ENCODE measurements around the gene CFDP1. TPM values are rescaled to one million over a fixed set of nuclear protein-coding genes. Genes with fewer than 3 reads are reported as not detected.

CFDP1 gene
- total and polyA plus RNA-seq, 10 donors = 56.1 to 222 (median 108) TPM

DNA sequence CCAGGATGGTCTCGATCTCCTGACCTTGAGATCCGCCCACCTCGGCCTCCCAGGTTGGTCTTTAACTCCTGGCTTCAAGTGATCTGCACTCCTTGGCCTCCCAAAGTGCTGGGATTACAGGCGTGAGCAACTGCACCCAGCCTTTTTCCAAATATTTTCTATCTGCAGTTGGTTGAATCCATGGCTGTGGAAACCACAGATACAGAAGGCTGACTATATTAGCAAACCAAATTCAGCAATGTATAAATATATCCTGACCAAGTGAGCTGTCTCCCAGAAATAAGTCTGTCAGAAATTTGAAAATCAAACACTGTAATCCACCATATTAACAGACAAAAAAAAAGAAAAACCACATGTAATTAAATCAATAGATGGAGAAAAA lies 9.6 kb downstream of the CFDP1 start:
- WGBS, 5 donors = 70 to 95% (median 86%) methylated on average over 4 of the region's 4 CpGs
- no peak for DNase-seq
- intact Hi-C loops (cut with DNase I; ENCODE audit: low total_unique reads) = no loop called here

DNA sequence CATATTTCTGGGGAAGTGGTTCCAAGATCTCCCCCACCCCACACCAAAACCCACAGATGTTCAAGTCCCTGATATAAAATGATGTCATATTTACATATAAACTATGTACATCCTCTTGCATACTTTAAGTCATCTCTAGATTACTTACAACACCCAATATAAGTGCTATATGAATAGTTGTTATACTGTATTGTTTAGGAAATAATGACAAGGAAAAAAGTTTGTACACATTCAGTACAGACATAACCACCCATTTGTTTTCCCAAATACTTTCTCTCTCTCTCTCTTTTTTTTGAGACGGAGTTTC lies 11.5 kb downstream of the CFDP1 start:
- H3K36me3 ChIP-seq = no peaks in the 10 kb centered on the region
- no peak for TF ChIP-seq POLR2A (IDR thresholded peaks at IDR 0.05)
- TF ChIP-seq, protein P1, sequence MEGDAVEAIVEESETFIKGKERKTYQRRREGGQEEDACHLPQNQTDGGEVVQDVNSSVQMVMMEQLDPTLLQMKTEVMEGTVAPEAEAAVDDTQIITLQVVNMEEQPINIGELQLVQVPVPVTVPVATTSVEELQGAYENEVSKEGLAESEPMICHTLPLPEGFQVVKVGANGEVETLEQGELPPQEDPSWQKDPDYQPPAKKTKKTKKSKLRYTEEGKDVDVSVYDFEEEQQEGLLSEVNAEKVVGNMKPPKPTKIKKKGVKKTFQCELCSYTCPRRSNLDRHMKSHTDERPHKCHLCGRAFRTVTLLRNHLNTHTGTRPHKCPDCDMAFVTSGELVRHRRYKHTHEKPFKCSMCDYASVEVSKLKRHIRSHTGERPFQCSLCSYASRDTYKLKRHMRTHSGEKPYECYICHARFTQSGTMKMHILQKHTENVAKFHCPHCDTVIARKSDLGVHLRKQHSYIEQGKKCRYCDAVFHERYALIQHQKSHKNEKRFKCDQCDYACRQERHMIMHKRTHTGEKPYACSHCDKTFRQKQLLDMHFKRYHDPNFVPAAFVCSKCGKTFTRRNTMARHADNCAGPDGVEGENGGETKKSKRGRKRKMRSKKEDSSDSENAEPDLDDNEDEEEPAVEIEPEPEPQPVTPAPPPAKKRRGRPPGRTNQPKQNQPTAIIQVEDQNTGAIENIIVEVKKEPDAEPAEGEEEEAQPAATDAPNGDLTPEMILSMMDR (IDR thresholded peaks at IDR 0.05 in 8 of 11, conservative IDR thresholded peaks at IDR 0.05 in 3 of 11) = no peak
- TF ChIP-seq POLR2AphosphoS5 (IDR thresholded peaks at IDR 0.05) = no peak
- DNase-seq = no peak
- WGBS, 5 donors = 87 to 100% (median 96%) methylated on average over 1 of the region's 1 CpG
- intact Hi-C loops (cut with DNase I; ENCODE audit: low total_unique reads) = no loop called here
- H3K4me3 ChIP-seq = no peak overlapping the region
- peaks cover 6 to 45% (median 29%) of the 10 kb centered on the region in 6 donors for H3K4me1 ChIP-seq
- H3K27me3 ChIP-seq (replicated peaks in 1 of 7) = no peaks in the 10 kb centered on the region
- peak overlapping the region in 3 of 8 donors; percentile 50 to 63 (median 59) for H3K27ac ChIP-seq
- no peaks in the 10 kb centered on the region for H3K9me3 ChIP-seq

More for the DNA sequence above, 9.6 kb downstream of the CFDP1 start:
- TF ChIP-seq POLR2A (IDR thresholded peaks at IDR 0.05) (no peak), POLR2AphosphoS5 (IDR thresholded peaks at IDR 0.05) (no peak)
- TF ChIP-seq, protein P1 (IDR thresholded peaks at IDR 0.05 in 8 of 11, conservative IDR thresholded peaks at IDR 0.05 in 3 of 11) = no peak
- no peak overlapping the region for H3K4me3 ChIP-seq
- H3K4me1 ChIP-seq = peaks cover 6 to 45% (median 23%) of the 10 kb centered on the region in 6 donors
- H3K27ac ChIP-seq = no peak overlapping the region
- H3K27me3 ChIP-seq (replicated peaks in 1 of 7) = no peaks in the 10 kb centered on the region
- no peaks in the 10 kb centered on the region for H3K9me3 ChIP-seq
- H3K36me3 ChIP-seq = no peaks in the 10 kb centered on the region

DNA sequence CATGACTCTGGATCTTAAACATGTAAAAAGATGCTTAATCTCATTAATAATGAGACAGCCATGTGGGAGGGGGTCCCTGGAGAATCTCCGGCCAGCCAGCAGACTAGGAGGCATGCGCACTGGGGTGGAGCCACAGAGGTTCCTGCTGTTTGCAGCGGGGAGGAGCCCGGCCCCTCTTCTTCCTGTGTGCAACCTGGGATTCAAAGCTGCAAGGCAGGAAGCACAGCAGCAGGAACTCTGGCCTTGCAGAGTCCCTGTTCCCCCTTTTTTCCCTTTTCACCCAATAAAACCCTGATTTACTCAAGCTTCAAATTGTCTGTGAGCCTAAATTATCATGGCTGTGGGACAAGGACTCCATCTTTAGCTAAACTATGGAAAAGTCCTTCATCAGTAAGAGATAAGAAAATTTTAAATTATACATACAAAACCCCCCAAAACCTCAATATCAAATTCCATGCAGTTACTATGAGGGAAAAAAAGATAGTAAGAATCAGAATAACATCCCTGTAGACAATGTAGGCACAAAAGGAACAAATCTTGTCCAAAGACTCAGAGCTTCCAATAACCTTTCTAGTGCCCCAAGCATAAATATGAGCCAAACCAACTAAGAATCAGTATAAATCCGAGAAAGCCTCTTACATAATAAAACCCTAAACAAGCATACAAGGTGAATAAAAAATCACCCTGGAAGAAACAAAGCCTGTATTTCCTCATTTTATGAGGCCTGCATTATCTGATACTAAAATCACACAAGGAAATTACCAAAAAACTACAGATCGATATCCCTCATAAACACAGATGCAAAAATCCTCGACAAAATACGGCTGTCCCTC lies 12.1 kb downstream of the CFDP1 start:
- Histone ChIP-seq H3K27ac (peak overlapping the region in 7 of 8 donors; percentile 11 to 63 (median 39)), H3K4me3 (peak overlapping the region in 1 of 8 donors; percentile 48), H3K27me3 (replicated peaks in 1 of 7) (no peaks in the 10 kb centered on the region), H3K9me3 (no peaks in the 10 kb centered on the region), H3K36me3 (no peaks in the 10 kb centered on the region), H3K4me1 (peaks cover 6 to 43% (median 28%) of the 10 kb centered on the region in 6 donors)
- intact Hi-C loops (cut with DNase I; ENCODE audit: low total_unique reads) = no loop called here
- 15 to 35% (median 22%) methylated on average over 8 of the region's 8 CpGs for WGBS, 5 donors
- peak; percentile 86 for DNase-seq
- TF ChIP-seq, protein P1 (IDR thresholded peaks at IDR 0.05 in 8 of 11, conservative IDR thresholded peaks at IDR 0.05 in 3 of 11) = no peak
- no peak for TF ChIP-seq POLR2A (IDR thresholded peaks at IDR 0.05)
- peak in 1 of 3 donors; percentile 52 for TF ChIP-seq POLR2AphosphoS5 (IDR thresholded peaks at IDR 0.05)

DNA sequence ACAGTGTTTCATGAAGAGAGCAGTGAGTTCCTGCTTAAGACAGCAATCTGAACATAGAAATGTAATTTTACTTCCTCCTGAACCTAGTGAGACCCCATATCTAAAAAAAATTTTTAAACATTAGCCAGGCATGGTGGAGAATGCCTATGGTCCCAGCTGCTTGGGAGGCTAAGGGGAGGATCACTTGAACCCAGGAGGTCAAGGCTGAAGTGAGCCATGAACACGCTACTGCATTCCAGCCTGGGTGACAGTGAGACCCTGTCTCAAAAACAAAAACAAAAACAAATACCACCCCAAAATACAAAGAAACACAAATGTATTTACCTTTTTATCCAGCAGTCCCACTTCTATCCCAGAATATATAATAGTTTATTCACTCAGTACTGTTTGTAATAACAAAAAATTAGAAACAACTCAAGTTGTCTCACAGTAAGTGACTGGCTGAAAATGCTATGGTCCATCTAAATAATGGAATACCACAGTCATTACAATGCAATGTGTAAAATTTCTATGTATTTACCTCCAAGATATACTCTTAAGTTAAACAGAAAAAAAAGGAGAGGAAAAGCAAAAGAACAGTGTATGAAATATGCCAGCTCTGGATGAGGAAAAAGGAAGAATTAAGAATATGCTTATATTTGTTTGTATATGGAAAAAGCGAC lies 16.3 kb downstream of the CFDP1 start:
- 35 to 84% (median 47%) methylated on average over 2 of the region's 2 CpGs for WGBS, 5 donors
- Histone ChIP-seq H3K27ac (no peak overlapping the region), H3K9me3 (no peaks in the 10 kb centered on the region), H3K4me3 (no peak overlapping the region), H3K4me1 (peaks cover 6 to 43% (median 27%) of the 10 kb centered on the region in 6 donors), H3K36me3 (peaks cover 0 to 25% (median 5%) of the 10 kb centered on the region in 6 donors), H3K27me3 (replicated peaks in 1 of 7) (no peaks in the 10 kb centered on the region)
- no peak for DNase-seq
- TF ChIP-seq, protein P1 (IDR thresholded peaks at IDR 0.05 in 8 of 11, conservative IDR thresholded peaks at IDR 0.05 in 3 of 11) = no peak
- TF ChIP-seq POLR2A (IDR thresholded peaks at IDR 0.05) = no peak
- no peak for TF ChIP-seq POLR2AphosphoS5 (IDR thresholded peaks at IDR 0.05)
- intact Hi-C loops (cut with DNase I; ENCODE audit: low total_unique reads) = no loop called here

Data from spleen (tissue), 11 donors.